DMS 273 (cell line): ENCODE measurements around the gene EHD4.
A peak's percentile ranks its signal among the peaks of the same experiment; 100 is the strongest.

ENCODE experiments used
- DNase-seq: peaks from one replicate; lab custom pipeline; 2025; ENCODE audit not compliant: unreplicated experiment; lab: John Stamatoyannopoulos, UW

EHD4 gene

GRCh38 chr15:41881920-41882688 is 90.3 kb downstream of the EHD4 start:
- peak; percentile 47 for DNase-seq

GRCh38 chr15:41881550-41881919 is 90.8 kb downstream of the EHD4 start:
- DNase-seq, result no peak

GRCh38 chr15:41881086-41881485 is 91.3 kb downstream of the EHD4 start:
- DNase-seq, result no peak

- no peak for DNase-seq
Observed at GRCh38 chr15:41880156-41880877, 92.0 kb downstream of the EHD4 start.

- DNase-seq, result no peak
Observed at GRCh38 chr15:41879321-41879845, 93.0 kb downstream of the EHD4 start.

GRCh38 chr15:41878355-41878699 is 94.0 kb downstream of the EHD4 start:
- DNase-seq, result peak; percentile 57

GRCh38 chr15:41877631-41878354 is 94.6 kb downstream of the EHD4 start:
- peak; percentile 57 for DNase-seq

- DNase-seq, result no peak
Observed at GRCh38 chr15:41876689-41877088, 95.7 kb downstream of the EHD4 start.

- DNase-seq, result no peak
Observed at GRCh38 chr15:41876007-41876406, 96.3 kb downstream of the EHD4 start.

- DNase-seq, result no peak
Observed at GRCh38 chr15:41874736-41875135, 97.6 kb downstream of the EHD4 start.

- no peak for DNase-seq
Observed at GRCh38 chr15:41873711-41874110, 98.6 kb downstream of the EHD4 start.

- no peak for DNase-seq
Observed at GRCh38 chr15:41872166-41872747, 100.1 kb downstream of the EHD4 start.

GRCh38 chr15:41871175-41871905 is 101.0 kb downstream of the EHD4 start:
- no peak for DNase-seq

GRCh38 chr15:41870689-41871081 is 101.7 kb downstream of the EHD4 start:
- no peak for DNase-seq

- no peak for DNase-seq
Observed at GRCh38 chr15:41869770-41870688, 102.3 kb downstream of the EHD4 start.

- DNase-seq, result no peak
Observed at GRCh38 chr15:41868321-41868720, 104.0 kb downstream of the EHD4 start.

GRCh38 chr15:41866872-41867579 is 105.3 kb downstream of the EHD4 start:
- no peak for DNase-seq

GRCh38 chr15:41866263-41866703 is 106.1 kb downstream of the EHD4 start:
- no peak for DNase-seq

- no peak for DNase-seq
Observed at GRCh38 chr15:41865490-41866055, 106.8 kb downstream of the EHD4 start.
